ENCODE data around the gene LEUTX. TPM values are rescaled to one million over a fixed set of nuclear protein-coding genes. Genes with fewer than 3 reads are reported as not detected.

Gene LEUTX
- total RNA-seq, 1 donor from 2014 or later, result not detected

DNA sequence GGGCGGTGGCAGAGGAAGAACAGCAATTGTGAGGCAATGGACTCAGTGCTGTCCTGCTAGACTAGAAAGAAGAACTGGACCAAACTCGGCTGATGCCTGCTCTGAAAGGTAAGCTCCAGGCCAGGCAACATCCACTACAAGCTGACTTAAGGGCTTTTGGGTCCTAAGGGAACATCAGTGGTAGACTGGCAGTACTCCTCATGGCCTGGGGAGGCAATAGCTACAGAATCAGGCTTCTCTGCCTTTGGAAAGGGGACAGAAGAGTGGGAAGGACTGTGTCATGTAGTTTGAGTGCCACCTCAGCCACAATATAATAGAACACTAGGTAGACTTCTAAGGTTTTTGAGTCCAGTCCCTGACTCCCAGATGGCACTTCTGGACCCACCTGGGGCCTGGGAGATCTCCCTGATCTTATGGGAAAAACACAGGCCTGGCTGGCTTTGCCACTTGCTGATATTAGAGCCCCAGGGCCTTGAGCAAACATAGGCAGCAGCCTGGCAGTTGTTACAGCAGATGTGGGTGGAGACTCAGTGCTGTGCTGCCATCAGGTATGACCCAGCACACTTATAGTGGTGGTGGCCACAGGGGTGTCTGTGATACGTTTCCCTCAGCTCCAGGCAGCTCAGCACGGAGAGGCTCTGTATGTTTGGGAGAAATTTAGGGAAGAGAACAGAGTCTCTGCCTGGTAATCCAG, 31.7 kb upstream of the LEUTX start:
- TF ChIP-seq, protein P1, sequence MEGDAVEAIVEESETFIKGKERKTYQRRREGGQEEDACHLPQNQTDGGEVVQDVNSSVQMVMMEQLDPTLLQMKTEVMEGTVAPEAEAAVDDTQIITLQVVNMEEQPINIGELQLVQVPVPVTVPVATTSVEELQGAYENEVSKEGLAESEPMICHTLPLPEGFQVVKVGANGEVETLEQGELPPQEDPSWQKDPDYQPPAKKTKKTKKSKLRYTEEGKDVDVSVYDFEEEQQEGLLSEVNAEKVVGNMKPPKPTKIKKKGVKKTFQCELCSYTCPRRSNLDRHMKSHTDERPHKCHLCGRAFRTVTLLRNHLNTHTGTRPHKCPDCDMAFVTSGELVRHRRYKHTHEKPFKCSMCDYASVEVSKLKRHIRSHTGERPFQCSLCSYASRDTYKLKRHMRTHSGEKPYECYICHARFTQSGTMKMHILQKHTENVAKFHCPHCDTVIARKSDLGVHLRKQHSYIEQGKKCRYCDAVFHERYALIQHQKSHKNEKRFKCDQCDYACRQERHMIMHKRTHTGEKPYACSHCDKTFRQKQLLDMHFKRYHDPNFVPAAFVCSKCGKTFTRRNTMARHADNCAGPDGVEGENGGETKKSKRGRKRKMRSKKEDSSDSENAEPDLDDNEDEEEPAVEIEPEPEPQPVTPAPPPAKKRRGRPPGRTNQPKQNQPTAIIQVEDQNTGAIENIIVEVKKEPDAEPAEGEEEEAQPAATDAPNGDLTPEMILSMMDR (IDR thresholded peaks at IDR 0.05), result no peak
- H3K4me3 ChIP-seq, result no peak overlapping the region
- intact Hi-C loops (cut with DNase I), result no loop called here
- H3K36me3 ChIP-seq, result no peaks in the 10 kb centered on the region
- H3K4me1 ChIP-seq, result no peaks in the 10 kb centered on the region
- no peaks in the 10 kb centered on the region for H3K27me3 ChIP-seq
- no peak overlapping the region for H3K27ac ChIP-seq
- no peak for DNase-seq (ENCODE audit: low spot score in 2 of 2)
- no peaks in the 10 kb centered on the region for H3K9me3 ChIP-seq

DNA sequence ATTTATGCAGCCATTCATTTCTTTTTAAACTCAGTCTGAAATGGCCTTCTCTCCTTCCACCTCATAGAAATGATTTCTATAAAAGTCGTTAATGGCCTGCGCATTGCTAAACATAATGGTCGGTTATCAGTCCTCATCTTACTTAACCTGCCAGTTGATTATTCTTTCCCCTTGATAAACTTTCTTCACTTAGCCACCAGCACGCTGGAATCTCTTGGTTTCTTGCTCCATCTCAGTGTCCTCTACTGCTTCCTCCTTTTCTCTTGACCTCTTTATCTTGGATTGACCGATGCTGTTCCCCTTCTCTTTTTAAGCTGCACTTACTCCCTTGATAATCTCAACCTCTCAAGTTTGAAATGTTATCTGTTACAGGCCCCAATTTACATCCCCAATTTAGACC, 28.7 kb upstream of the LEUTX start:
- DNase-seq (ENCODE audit: low spot score in 2 of 2), result no peak
- no peak overlapping the region for H3K4me3 ChIP-seq
- intact Hi-C loops (cut with DNase I), result no loop called here
- H3K27me3 ChIP-seq, result no peaks in the 10 kb centered on the region
- H3K4me1 ChIP-seq, result no peaks in the 10 kb centered on the region
- TF ChIP-seq, protein P1 (IDR thresholded peaks at IDR 0.05), result no peak
- no peaks in the 10 kb centered on the region for H3K36me3 ChIP-seq
- no peak overlapping the region for H3K27ac ChIP-seq
- H3K9me3 ChIP-seq, result no peaks in the 10 kb centered on the region

DNA sequence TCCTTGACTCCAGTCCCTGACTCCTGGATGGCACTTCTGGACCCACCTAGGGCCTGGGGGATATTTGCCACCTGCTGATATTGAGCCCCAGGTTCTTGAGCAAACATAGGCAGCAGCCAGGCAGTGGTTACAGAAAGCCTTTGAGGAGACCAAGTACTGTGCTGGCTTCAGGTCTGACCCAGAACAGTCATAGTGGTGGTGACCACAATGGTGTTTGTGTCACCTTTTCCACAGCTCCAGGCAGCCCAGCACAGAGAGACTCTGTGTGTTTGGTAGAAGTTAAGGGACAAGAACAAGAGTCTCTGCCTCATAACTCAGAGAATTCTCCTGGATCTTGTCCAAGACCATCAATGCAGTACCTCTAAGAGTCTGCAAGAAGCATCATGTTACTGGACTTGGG, 26.3 kb upstream of the LEUTX start:
- Histone ChIP-seq H3K4me3 (no peak overlapping the region), H3K27me3 (no peaks in the 10 kb centered on the region), H3K36me3 (no peaks in the 10 kb centered on the region), H3K4me1 (no peaks in the 10 kb centered on the region), H3K9me3 (no peaks in the 10 kb centered on the region), H3K27ac (no peak overlapping the region)
- DNase-seq (ENCODE audit: low spot score in 2 of 2), result no peak
- TF ChIP-seq, protein P1 (IDR thresholded peaks at IDR 0.05), result no peak
- intact Hi-C loops (cut with DNase I), result no loop called here

DNA sequence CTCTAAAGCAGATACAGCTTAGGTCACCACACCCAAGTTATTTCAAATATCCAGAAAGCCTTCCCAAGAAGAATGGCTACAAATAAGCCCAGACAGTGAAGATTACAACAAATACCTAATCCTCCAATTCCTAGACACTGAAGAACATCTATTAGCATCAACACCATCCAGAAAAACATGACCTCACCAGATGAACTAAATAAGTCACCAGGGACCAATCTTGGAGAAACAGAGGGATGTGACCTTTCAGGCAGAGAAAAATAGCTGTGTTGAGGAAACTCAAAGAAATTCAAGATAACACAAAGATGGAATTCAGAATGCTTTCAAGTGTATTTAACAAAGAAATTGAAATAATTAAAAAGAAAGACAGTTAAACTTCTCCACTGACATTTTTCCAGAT, 25.9 kb upstream of the LEUTX start:
- Histone ChIP-seq H3K27ac (no peak overlapping the region), H3K4me1 (no peaks in the 10 kb centered on the region), H3K4me3 (no peak overlapping the region), H3K36me3 (no peaks in the 10 kb centered on the region), H3K9me3 (no peaks in the 10 kb centered on the region), H3K27me3 (no peaks in the 10 kb centered on the region)
- intact Hi-C loops (cut with DNase I), result no loop called here
- TF ChIP-seq, protein P1 (IDR thresholded peaks at IDR 0.05), result no peak
- DNase-seq (ENCODE audit: low spot score in 2 of 2), result no peak

DNA sequence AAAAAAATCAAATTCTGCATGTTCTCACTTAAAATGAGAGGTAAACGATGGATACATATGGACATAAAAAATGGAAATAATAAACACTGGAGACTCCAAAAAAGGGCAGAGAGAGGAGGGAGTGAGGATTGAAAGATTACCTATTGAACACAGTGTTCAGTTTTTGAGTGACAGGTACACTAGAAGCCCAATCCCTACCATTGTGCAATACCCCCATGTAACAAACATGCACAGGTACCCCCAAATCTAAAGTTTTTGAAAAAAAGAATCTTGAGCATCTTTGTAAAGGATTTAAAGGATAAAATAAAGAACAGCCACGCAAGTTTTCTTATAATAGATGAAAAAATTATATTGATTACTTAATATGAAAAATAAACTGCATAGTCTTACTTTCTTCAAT, 24.1 kb upstream of the LEUTX start:
- intact Hi-C loops (cut with DNase I), result no loop called here

More for the DNA sequence above, 24.1 kb upstream of the LEUTX start:
- Histone ChIP-seq H3K4me3 (no peak overlapping the region), H3K27ac (no peak overlapping the region), H3K4me1 (no peaks in the 10 kb centered on the region), H3K9me3 (no peaks in the 10 kb centered on the region), H3K27me3 (no peaks in the 10 kb centered on the region), H3K36me3 (no peaks in the 10 kb centered on the region)
- TF ChIP-seq, protein P1 (IDR thresholded peaks at IDR 0.05), result no peak
- no peak for DNase-seq (ENCODE audit: low spot score in 2 of 2)

Data from ascending aorta (tissue), 2 donors.